Retinal pigment epithelial cell (primary cell): ENCODE results near the gene CBX4.

Experiments used
- DNase-seq: peaks from one replicate; pipeline ENCODE4 v3.0.0-alpha.2; 2010; ENCODE audit warnings: low read depth
- H3K4me3 ChIP-seq: 2 replicates; pipeline ENCODE4 v1.5.1; 2011; ENCODE audit warnings: mild to moderate bottlenecking, low read length, control low read depth, moderate library complexity
- CTCF ChIP-seq: conservative IDR thresholded peaks from 2 replicates; pipeline ENCODE4 v1.5.1; 2011; ENCODE audit warnings: low read depth, low read length, control low read depth, inconsistent platforms

The CBX4 gene

GRCh38 chr17:79819085-79819484 is 20.2 kb downstream of the CBX4 start:
- no peak overlapping the region for H3K4me3 ChIP-seq
- DNase-seq: no peak
- TF ChIP-seq CTCF: no peak

- DNase-seq: no peak
- no peak overlapping the region for H3K4me3 ChIP-seq
- no peak for TF ChIP-seq CTCF
These were observed 21.0 kb downstream of the CBX4 start for GRCh38 chr17:79818026-79818758.

DNA sequence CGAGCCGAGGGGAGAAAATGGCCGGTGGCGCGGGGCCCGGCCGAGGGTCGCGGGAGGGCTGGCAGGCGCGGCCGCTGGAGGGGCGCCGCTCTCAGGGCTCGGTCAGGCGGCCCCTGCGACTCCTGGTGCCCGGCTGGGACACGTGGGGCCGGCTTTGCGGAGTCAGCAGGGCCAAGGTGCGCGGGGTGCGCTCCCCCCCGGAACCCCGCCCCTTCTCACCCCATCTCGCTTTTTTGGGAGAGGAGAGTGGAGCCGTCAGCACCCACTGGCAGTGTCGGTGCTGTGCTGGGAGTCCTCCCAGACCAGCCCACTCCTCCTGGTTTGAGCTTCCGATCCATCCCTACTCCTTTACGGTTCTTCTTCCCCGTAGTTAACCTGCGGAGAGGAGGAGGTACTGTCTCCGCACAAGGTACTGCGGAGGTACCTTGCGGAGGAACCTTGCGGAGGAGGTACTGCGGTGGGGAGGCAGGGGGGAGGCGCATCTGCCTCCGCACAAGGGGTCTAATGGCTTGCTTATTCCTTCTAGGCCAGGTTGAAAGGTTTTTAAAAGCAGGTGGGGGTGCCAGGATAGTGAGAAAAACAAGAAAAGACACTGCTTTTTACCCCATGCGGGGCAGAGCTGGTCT is 23.3 kb downstream of the CBX4 start:
- DNase-seq: no peak
- TF ChIP-seq CTCF: no peak
- no peak overlapping the region for H3K4me3 ChIP-seq

- no peak overlapping the region for H3K4me3 ChIP-seq
- no peak for TF ChIP-seq CTCF
- DNase-seq: no peak
These were observed 24.0 kb downstream of the CBX4 start for GRCh38 chr17:79814974-79815835.

DNA sequence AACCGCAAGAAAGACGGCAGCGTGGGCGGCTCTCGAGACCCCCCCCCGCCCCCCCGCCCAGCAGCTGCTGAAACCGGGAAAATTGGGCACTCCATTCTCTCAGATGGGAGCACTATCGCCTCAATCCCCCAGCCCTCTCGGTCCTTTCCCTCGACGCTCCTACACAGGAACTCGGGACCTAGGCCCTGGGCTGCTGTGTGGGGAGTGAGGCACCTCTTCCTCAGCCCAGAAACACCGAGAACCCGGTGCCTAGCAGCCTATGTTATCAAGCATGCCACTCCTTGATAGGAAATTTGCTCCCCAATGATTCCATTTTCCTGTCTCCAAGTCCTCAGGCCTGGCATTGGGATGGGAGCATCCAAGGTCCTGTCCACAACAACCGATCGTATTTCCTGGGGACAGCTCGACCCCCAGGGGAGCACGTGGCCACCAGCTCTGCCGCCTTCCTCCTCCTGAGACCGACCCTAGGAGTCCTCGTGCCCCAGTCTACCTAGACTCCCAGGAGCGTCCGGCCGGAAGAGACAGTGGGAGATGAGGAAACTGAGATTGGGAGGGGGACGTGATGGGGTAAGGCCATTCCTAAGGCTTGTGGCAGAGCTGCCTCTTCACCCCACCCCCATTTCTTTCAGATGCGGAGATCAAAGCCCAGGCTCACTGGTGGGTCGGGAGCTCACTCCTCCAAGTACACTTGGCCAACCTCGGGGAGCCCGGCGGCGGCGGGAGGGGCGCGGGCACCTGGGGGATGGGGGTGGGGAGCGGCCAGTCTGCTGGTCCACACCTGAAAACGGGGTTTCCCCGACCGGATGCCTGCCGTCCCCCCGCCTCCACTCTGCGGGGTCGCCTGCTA is 24.9 kb downstream of the CBX4 start:
- H3K4me3 ChIP-seq: no peak overlapping the region

More for the DNA sequence above, 24.9 kb downstream of the CBX4 start:
- no peak for TF ChIP-seq CTCF
- DNase-seq: no peak
